Measurements from ENCODE around the gene PITPNC1. TPM values are rescaled to one million over a fixed set of nuclear protein-coding genes. Genes with fewer than 3 reads are reported as not detected.

Gene PITPNC1
- total and polyA plus RNA-seq, 5 donors from 2014 or later: 27.3 to 47.9 (median 39.5) TPM

DNA sequence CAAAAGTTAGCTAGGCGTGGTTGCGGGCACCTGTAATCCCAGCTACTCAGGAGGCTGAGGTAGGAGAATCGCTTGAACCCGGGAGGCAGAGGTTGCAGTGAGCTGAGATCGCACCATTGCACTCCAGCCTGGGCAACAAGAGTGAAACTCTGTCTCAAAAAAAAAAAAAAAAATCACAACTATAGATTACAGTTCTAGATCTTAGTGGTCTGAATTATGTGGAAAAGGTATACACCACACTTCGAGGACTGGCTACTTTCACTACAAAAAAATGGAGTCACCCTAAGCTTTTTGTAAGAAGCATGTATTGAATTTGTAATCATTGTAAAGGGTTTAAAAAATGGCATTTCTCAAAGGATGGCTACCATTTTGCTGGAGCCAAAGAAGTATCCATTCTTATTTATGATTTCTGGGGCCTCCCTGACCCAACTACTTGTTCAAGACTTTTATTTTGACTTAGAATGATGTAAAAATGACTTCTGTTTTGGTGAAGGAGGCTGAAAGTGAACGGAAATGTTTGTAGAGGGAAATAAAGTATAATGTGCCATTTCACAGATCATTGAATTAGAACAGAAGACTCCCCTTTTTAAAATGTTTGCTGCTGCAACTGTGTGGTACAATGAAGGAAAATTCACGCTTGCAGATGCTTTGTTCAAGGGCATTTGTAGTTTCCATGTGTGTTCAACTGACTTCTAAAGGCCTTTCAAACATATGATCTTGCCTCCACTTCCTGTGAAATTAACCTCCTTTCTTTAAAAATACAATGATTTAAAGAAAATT, 303.6 kb downstream of the PITPNC1 start:
- Histone ChIP-seq H3K4me3 (ENCODE audit: low read depth, low read length) (no peak overlapping the region), H3K36me3 (ENCODE audit: control insufficient read depth, insufficient read depth, low read length) (peaks cover 7% of the 10 kb centered on the region), H3K9me3 (ENCODE audit: control insufficient read depth in 2 of 2, low read length in 2 of 2) (no peaks in the 10 kb centered on the region), H3K4me1 (ENCODE audit: control insufficient read depth, insufficient read depth, low read length, poor library complexity, severe bottlenecking) (no peaks in the 10 kb centered on the region), H3K27me3 (ENCODE audit: control insufficient read depth, insufficient read depth, low read length) (no peaks in the 10 kb centered on the region), H3K27ac (ENCODE audit: insufficient read depth, low read length, poor library complexity, severe bottlenecking) (no peak overlapping the region)
- no peak overlapping the region for H3K27ac Mint-ChIP-seq
- no peak overlapping the region for H3K4me3 Mint-ChIP-seq
- DNase-seq: no peak
- H3K4me1 Mint-ChIP-seq: peaks cover 0 to 4% (median under 1%) of the 10 kb centered on the region in 4 donors
- peaks cover 7% of the 10 kb centered on the region for H3K36me3 Mint-ChIP-seq
- ATAC-seq (ENCODE audit: low read depth in 2 of 2): no peak
- no peaks in the 10 kb centered on the region for H3K9me3 Mint-ChIP-seq
- H3K27me3 Mint-ChIP-seq: no peaks in the 10 kb centered on the region

GRCh38 chr17:67682196-67682595, 305.1 kb downstream of the PITPNC1 start:
- Histone ChIP-seq H3K27ac (ENCODE audit: insufficient read depth, low read length, poor library complexity, severe bottlenecking) (no peak overlapping the region), H3K36me3 (ENCODE audit: control insufficient read depth, insufficient read depth, low read length) (peaks cover 2% of the 10 kb centered on the region), H3K4me1 (ENCODE audit: control insufficient read depth, insufficient read depth, low read length, poor library complexity, severe bottlenecking) (no peaks in the 10 kb centered on the region), H3K27me3 (ENCODE audit: control insufficient read depth, insufficient read depth, low read length) (no peaks in the 10 kb centered on the region), H3K4me3 (ENCODE audit: low read depth, low read length) (no peak overlapping the region), H3K9me3 (ENCODE audit: control insufficient read depth in 2 of 2, low read length in 2 of 2) (no peaks in the 10 kb centered on the region)
- no peak overlapping the region for H3K4me3 Mint-ChIP-seq
- H3K27ac Mint-ChIP-seq: peak overlapping the region in 1 of 3 donors; percentile 63
- no peaks in the 10 kb centered on the region for H3K27me3 Mint-ChIP-seq
- ATAC-seq (ENCODE audit: low read depth in 2 of 2) (no peak), DNase-seq (no peak)
- peaks cover 0 to 4% (median under 1%) of the 10 kb centered on the region in 4 donors for H3K4me1 Mint-ChIP-seq
- H3K36me3 Mint-ChIP-seq: peaks cover 7% of the 10 kb centered on the region
- no peaks in the 10 kb centered on the region for H3K9me3 Mint-ChIP-seq

GRCh38 chr17:67685351-67685750, 308.3 kb downstream of the PITPNC1 start:
- no peak overlapping the region for H3K27ac ChIP-seq (ENCODE audit: insufficient read depth, low read length, poor library complexity, severe bottlenecking)
- no peaks in the 10 kb centered on the region for H3K4me1 ChIP-seq (ENCODE audit: control insufficient read depth, insufficient read depth, low read length, poor library complexity, severe bottlenecking)
- no peaks in the 10 kb centered on the region for H3K9me3 Mint-ChIP-seq
- no peaks in the 10 kb centered on the region for H3K27me3 Mint-ChIP-seq
- H3K4me3 ChIP-seq (ENCODE audit: low read depth, low read length): no peak overlapping the region
- no peak overlapping the region for H3K4me3 Mint-ChIP-seq
- no peaks in the 10 kb centered on the region for H3K36me3 ChIP-seq (ENCODE audit: control insufficient read depth, insufficient read depth, low read length)
- no peak for DNase-seq
- H3K27me3 ChIP-seq (ENCODE audit: control insufficient read depth, insufficient read depth, low read length): no peaks in the 10 kb centered on the region
- ATAC-seq (ENCODE audit: low read depth in 2 of 2): no peak
- H3K4me1 Mint-ChIP-seq: peaks cover 0 to 4% (median under 1%) of the 10 kb centered on the region in 4 donors
- no peak overlapping the region for H3K27ac Mint-ChIP-seq
- no peaks in the 10 kb centered on the region for H3K9me3 ChIP-seq (ENCODE audit: control insufficient read depth in 2 of 2, low read length in 2 of 2)
- no peaks in the 10 kb centered on the region for H3K36me3 Mint-ChIP-seq

DNA sequence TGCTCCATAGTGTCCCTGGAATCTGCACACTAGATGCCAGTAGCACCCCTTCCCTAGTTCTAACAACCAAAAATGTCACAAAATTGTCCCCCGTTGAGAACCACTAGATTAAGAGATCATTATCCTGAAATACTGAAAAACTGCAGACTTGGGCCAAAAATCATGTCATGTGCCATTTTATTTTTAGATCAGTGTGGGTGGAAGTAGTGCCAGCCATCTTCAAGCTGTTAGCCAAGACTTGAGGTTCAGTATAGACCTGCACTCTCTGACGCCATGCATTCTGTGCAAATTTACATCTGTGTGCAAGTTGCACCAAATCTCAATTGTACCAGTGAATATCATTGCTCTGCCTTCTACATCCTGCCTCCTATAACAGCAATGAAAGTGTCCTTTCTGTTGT, 309.2 kb downstream of the PITPNC1 start:
- Mint-ChIP-seq H3K4me1 (peaks cover 0 to 4% (median 0%) of the 10 kb centered on the region in 4 donors), H3K9me3 (no peaks in the 10 kb centered on the region), H3K4me3 (no peak overlapping the region), H3K27me3 (no peaks in the 10 kb centered on the region), H3K27ac (peak overlapping the region in 1 of 3 donors; percentile 18), H3K36me3 (no peaks in the 10 kb centered on the region)
- no peak for DNase-seq
- no peak overlapping the region for H3K27ac ChIP-seq (ENCODE audit: insufficient read depth, low read length, poor library complexity, severe bottlenecking)
- H3K36me3 ChIP-seq (ENCODE audit: control insufficient read depth, insufficient read depth, low read length): no peaks in the 10 kb centered on the region
- H3K27me3 ChIP-seq (ENCODE audit: control insufficient read depth, insufficient read depth, low read length): no peaks in the 10 kb centered on the region
- H3K9me3 ChIP-seq (ENCODE audit: control insufficient read depth in 2 of 2, low read length in 2 of 2): no peaks in the 10 kb centered on the region
- no peak for ATAC-seq (ENCODE audit: low read depth in 2 of 2)
- H3K4me1 ChIP-seq (ENCODE audit: control insufficient read depth, insufficient read depth, low read length, poor library complexity, severe bottlenecking): no peaks in the 10 kb centered on the region
- H3K4me3 ChIP-seq (ENCODE audit: low read depth, low read length): no peak overlapping the region

DNA sequence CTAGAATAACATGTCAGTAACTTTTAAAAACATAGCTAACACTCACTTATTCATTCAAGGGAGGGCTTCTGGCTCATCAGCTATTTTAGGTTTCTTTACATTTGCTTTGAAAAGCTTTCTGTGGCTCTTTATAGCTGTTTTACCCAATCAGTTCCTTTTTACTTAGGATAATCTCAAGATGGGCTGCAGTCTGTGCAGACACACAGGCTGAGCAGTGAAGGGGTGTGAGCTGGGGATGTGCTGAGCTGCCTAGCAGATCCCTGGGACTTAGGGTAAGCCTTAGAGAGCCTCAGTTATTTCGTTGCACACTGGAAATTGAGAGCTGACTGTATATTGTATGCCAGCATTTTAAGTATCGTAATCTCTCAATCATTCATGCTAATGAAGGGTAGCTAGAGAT, 310.4 kb downstream of the PITPNC1 start:
- Histone ChIP-seq H3K36me3 (ENCODE audit: control insufficient read depth, insufficient read depth, low read length) (peaks cover under 1% of the 10 kb centered on the region), H3K4me3 (ENCODE audit: low read depth, low read length) (no peak overlapping the region), H3K4me1 (ENCODE audit: control insufficient read depth, insufficient read depth, low read length, poor library complexity, severe bottlenecking) (no peaks in the 10 kb centered on the region), H3K9me3 (ENCODE audit: control insufficient read depth in 2 of 2, low read length in 2 of 2) (no peaks in the 10 kb centered on the region), H3K27me3 (ENCODE audit: control insufficient read depth, insufficient read depth, low read length) (no peaks in the 10 kb centered on the region), H3K27ac (ENCODE audit: insufficient read depth, low read length, poor library complexity, severe bottlenecking) (no peak overlapping the region)
- H3K9me3 Mint-ChIP-seq: no peaks in the 10 kb centered on the region
- H3K27ac Mint-ChIP-seq: no peak overlapping the region
- H3K27me3 Mint-ChIP-seq: no peaks in the 10 kb centered on the region
- DNase-seq: no peak
- H3K4me1 Mint-ChIP-seq: peaks cover 0 to 4% (median 0%) of the 10 kb centered on the region in 4 donors
- H3K36me3 Mint-ChIP-seq: peaks cover 7% of the 10 kb centered on the region
- H3K4me3 Mint-ChIP-seq: no peak overlapping the region
- ATAC-seq (ENCODE audit: low read depth in 2 of 2): no peak

- Mint-ChIP-seq H3K9me3 (no peaks in the 10 kb centered on the region), H3K4me1 (peaks cover 0 to 4% (median under 1%) of the 10 kb centered on the region in 4 donors), H3K4me3 (no peak overlapping the region), H3K36me3 (peaks cover 21% of the 10 kb centered on the region), H3K27ac (no peak overlapping the region), H3K27me3 (no peaks in the 10 kb centered on the region)
- peaks cover 10% of the 10 kb centered on the region for H3K36me3 ChIP-seq (ENCODE audit: control insufficient read depth, insufficient read depth, low read length)
- H3K4me3 ChIP-seq (ENCODE audit: low read depth, low read length): no peak overlapping the region
- no peaks in the 10 kb centered on the region for H3K4me1 ChIP-seq (ENCODE audit: control insufficient read depth, insufficient read depth, low read length, poor library complexity, severe bottlenecking)
- no peak overlapping the region for H3K27ac ChIP-seq (ENCODE audit: insufficient read depth, low read length, poor library complexity, severe bottlenecking)
- H3K27me3 ChIP-seq (ENCODE audit: control insufficient read depth, insufficient read depth, low read length): no peaks in the 10 kb centered on the region
- DNase-seq: peak; percentile 25 to 74 (median 58)
- no peak for ATAC-seq (ENCODE audit: low read depth in 2 of 2)
- no peaks in the 10 kb centered on the region for H3K9me3 ChIP-seq (ENCODE audit: control insufficient read depth in 2 of 2, low read length in 2 of 2)
Observed at GRCh38 chr17:67689534-67690177, 312.6 kb downstream of the PITPNC1 start.

DNA sequence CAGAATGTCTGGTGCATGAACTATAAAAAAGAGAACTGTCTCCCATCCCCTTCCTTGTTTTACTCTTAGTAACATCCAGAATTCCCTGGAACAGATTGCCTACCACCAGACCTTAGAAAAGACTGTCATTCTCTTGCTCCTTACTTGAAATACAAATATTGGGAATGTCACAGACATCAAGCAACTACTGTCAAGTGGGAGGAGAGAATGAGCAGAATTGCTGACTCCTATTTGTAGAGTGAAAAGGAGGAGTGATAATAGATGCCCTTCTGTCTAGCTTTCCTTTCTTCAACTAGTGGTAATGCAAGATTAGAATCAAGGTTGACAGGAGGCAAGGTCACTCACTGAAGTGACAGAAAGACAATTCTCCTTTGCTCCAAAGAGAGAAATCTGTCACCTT, 316.7 kb downstream of the PITPNC1 start:
- peaks cover 0 to 4% (median under 1%) of the 10 kb centered on the region in 4 donors for H3K4me1 Mint-ChIP-seq
- peaks cover 25% of the 10 kb centered on the region for H3K36me3 Mint-ChIP-seq
- no peaks in the 10 kb centered on the region for H3K9me3 ChIP-seq (ENCODE audit: control insufficient read depth in 2 of 2, low read length in 2 of 2)
- H3K4me3 Mint-ChIP-seq: no peak overlapping the region
- peaks cover 10% of the 10 kb centered on the region for H3K36me3 ChIP-seq (ENCODE audit: control insufficient read depth, insufficient read depth, low read length)
- H3K4me1 ChIP-seq (ENCODE audit: control insufficient read depth, insufficient read depth, low read length, poor library complexity, severe bottlenecking): no peaks in the 10 kb centered on the region
- no peak overlapping the region for H3K4me3 ChIP-seq (ENCODE audit: low read depth, low read length)
- no peak overlapping the region for H3K27ac ChIP-seq (ENCODE audit: insufficient read depth, low read length, poor library complexity, severe bottlenecking)
- no peaks in the 10 kb centered on the region for H3K27me3 Mint-ChIP-seq
- H3K27me3 ChIP-seq (ENCODE audit: control insufficient read depth, insufficient read depth, low read length): no peaks in the 10 kb centered on the region
- ATAC-seq (ENCODE audit: low read depth in 2 of 2) (no peak), DNase-seq (no peak)
- H3K27ac Mint-ChIP-seq: no peak overlapping the region
- H3K9me3 Mint-ChIP-seq: no peaks in the 10 kb centered on the region

All from CD4-positive, CD25-positive, alpha-beta regulatory T cell (primary cell).